A549 treated with CpdA at 1 μM for 4 hours (cell line): Measurements from ENCODE around the gene SPIN1. TPM values are rescaled to one million over a fixed set of nuclear protein-coding genes. Genes with fewer than 3 reads are reported as not detected.

Experiments
- total RNA-seq: library from RNA; stranded (reverse); fragments of 200-300 nt; extraction: Qiagen RNA extraction; gene quantifications from 5 replicates; pipeline ENCODE4 v1.2.3, GENCODE V29; 2022; ENCODE audit warnings: low read depth

Gene SPIN1
- total RNA-seq: 33.0 to 43.2 TPM (median 38.5 TPM) in 5 replicates

DNA sequence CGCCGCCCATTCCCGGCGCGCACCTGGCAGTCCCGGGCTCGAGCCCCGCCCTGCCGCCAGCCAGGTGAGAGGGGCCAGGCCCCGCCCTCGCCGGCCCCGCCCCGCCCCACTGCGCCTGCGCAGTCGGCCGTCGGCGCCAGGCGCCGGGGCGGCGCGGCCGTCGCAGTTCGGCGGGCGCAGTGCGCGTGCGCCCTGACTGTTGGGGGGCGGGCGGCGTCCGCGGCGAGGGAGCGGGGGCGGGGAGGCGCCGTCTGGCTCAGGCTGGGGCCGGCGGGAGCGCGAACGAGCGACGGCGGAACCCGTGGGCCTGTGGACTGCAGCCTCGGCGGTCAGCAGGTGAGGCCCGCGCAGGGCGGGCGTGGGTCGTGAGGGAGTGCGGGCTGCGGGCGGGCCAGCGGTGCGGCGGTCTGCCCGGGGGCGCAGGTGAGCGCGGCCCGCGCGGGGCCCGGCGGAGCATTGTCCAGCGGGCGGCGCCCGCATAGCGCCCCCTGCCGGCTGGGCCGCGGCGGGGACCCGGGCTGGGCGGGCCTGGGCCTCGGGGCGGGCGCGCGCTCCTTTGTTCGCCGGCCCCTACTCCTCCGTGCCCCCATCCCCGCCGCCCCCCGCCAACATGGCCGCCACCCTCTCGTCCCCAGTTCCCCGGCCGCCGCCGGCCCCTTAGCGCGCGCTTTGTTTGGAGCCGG is at the start of gene SPIN1:
TSS of gene SPIN1 (plus strand) at position 242 of the 683 bp plus-strand sequence. CDS start 38,096 bp downstream, outside the sequence.

Other genes with a start within 250 kb of the SPIN1 start
- gene SPATA31C2, start 250.0 kb upstream of the SPIN1 start, total RNA-seq: not detected in 5 replicates
- gene NXNL2, start 146.7 kb downstream of the SPIN1 start, total RNA-seq: 0.54 to 1.2 TPM (median 0.95 TPM) in 5 replicates